Measurements from ENCODE around the gene PPP2R5D.
"Not testable (repeated sequence)": the region's sequence is repeated elsewhere in the genome, so short reads cannot be mapped to it uniquely, and the experiment has no call there.

PPP2R5D gene

GRCh38 chr6:42996513-42996912, 12.1 kb downstream of the PPP2R5D start:
- Histone ChIP-seq H3K9me3 (ENCODE audit: control insufficient read depth, low read length) (no peaks in the 10 kb centered on the region), H3K27ac (ENCODE audit: low read depth, low read length, severe bottlenecking) (no peak overlapping the region), H3K36me3 (ENCODE audit: control insufficient read depth, insufficient read depth, low read length) (peaks cover 23% of the 10 kb centered on the region), H3K4me3 (ENCODE audit: extremely low read depth, insufficient read depth, low read length, poor library complexity, severe bottlenecking) (no peak overlapping the region), H3K4me1 (ENCODE audit: control insufficient read depth, insufficient read depth, low read length, poor library complexity, severe bottlenecking) (no peaks in the 10 kb centered on the region)

GRCh38 chr6:42998205-42998604, 13.8 kb downstream of the PPP2R5D start:
- H3K4me3 ChIP-seq (ENCODE audit: extremely low read depth, insufficient read depth, low read length, poor library complexity, severe bottlenecking); H3K27ac ChIP-seq (ENCODE audit: low read depth, low read length, severe bottlenecking); H3K9me3 ChIP-seq (ENCODE audit: control insufficient read depth, low read length); H3K4me1 ChIP-seq (ENCODE audit: control insufficient read depth, insufficient read depth, low read length, poor library complexity, severe bottlenecking): not testable (repeated sequence)
- 92 to 95% methylated on average over 7 to 8 of the region's 9 CpGs for WGBS, 2 experiments (ENCODE audit: insufficient coverage in 2 of 2)
- H3K36me3 ChIP-seq (ENCODE audit: control insufficient read depth, insufficient read depth, low read length), result peaks cover 11% of the 10 kb centered on the region

GRCh38 chr6:43001843-43002242, 17.5 kb downstream of the PPP2R5D start:
- Histone ChIP-seq H3K9me3 (ENCODE audit: control insufficient read depth, low read length) (no peaks in the 10 kb centered on the region), H3K36me3 (ENCODE audit: control insufficient read depth, insufficient read depth, low read length) (peaks cover 33% of the 10 kb centered on the region), H3K27ac (ENCODE audit: low read depth, low read length, severe bottlenecking) (no peak overlapping the region), H3K4me3 (ENCODE audit: extremely low read depth, insufficient read depth, low read length, poor library complexity, severe bottlenecking) (no peak overlapping the region), H3K4me1 (ENCODE audit: control insufficient read depth, insufficient read depth, low read length, poor library complexity, severe bottlenecking) (no peaks in the 10 kb centered on the region)
- WGBS, 2 experiments (ENCODE audit: insufficient coverage in 2 of 2), result 97 to 99% methylated on average over 5 to 8 of the region's 8 CpGs

GRCh38 chr6:43005844-43006243, 21.5 kb downstream of the PPP2R5D start:
- Histone ChIP-seq H3K4me1 (ENCODE audit: control insufficient read depth, insufficient read depth, low read length, poor library complexity, severe bottlenecking) (no peaks in the 10 kb centered on the region), H3K27ac (ENCODE audit: low read depth, low read length, severe bottlenecking) (no peak overlapping the region), H3K9me3 (ENCODE audit: control insufficient read depth, low read length) (no peaks in the 10 kb centered on the region), H3K36me3 (ENCODE audit: control insufficient read depth, insufficient read depth, low read length) (peaks cover 60% of the 10 kb centered on the region), H3K4me3 (ENCODE audit: extremely low read depth, insufficient read depth, low read length, poor library complexity, severe bottlenecking) (no peak overlapping the region)
- 86 to 100% methylated on average over 3 to 5 of the region's 5 CpGs for WGBS, 2 experiments (ENCODE audit: insufficient coverage in 2 of 2)

- H3K27ac ChIP-seq (ENCODE audit: low read depth, low read length, severe bottlenecking), result no peak overlapping the region
- peaks cover 64% of the 10 kb centered on the region for H3K36me3 ChIP-seq (ENCODE audit: control insufficient read depth, insufficient read depth, low read length)
- H3K4me1 ChIP-seq (ENCODE audit: control insufficient read depth, insufficient read depth, low read length, poor library complexity, severe bottlenecking), result no peaks in the 10 kb centered on the region
- 95 to 98% methylated on average over 10 of the region's 11 CpGs for WGBS, 2 experiments (ENCODE audit: insufficient coverage in 2 of 2)
- H3K9me3 ChIP-seq (ENCODE audit: control insufficient read depth, low read length), result no peaks in the 10 kb centered on the region
- H3K4me3 ChIP-seq (ENCODE audit: extremely low read depth, insufficient read depth, low read length, poor library complexity, severe bottlenecking), result no peak overlapping the region
These were observed 21.9 kb downstream of the PPP2R5D start for GRCh38 chr6:43006251-43006650.

- WGBS, 2 experiments (ENCODE audit: insufficient coverage in 2 of 2), result 94 to 96% methylated on average over 9 of the region's 9 CpGs
- Histone ChIP-seq H3K4me1 (ENCODE audit: control insufficient read depth, insufficient read depth, low read length, poor library complexity, severe bottlenecking) (peaks cover under 1% of the 10 kb centered on the region), H3K36me3 (ENCODE audit: control insufficient read depth, insufficient read depth, low read length) (peaks cover 73% of the 10 kb centered on the region), H3K27ac (ENCODE audit: low read depth, low read length, severe bottlenecking) (no peak overlapping the region), H3K4me3 (ENCODE audit: extremely low read depth, insufficient read depth, low read length, poor library complexity, severe bottlenecking) (no peak overlapping the region), H3K9me3 (ENCODE audit: control insufficient read depth, low read length) (no peaks in the 10 kb centered on the region)
These were observed 22.8 kb downstream of the PPP2R5D start for GRCh38 chr6:43007126-43007525.

GRCh38 chr6:43009124-43009523, 24.8 kb downstream of the PPP2R5D start:
- peaks cover 9% of the 10 kb centered on the region for H3K4me1 ChIP-seq (ENCODE audit: control insufficient read depth, insufficient read depth, low read length, poor library complexity, severe bottlenecking)
- WGBS, 2 experiments (ENCODE audit: insufficient coverage in 2 of 2), result 40 to 94% methylated on average over 1 to 4 of the region's 6 CpGs
- no peak overlapping the region for H3K4me3 ChIP-seq (ENCODE audit: extremely low read depth, insufficient read depth, low read length, poor library complexity, severe bottlenecking)
- H3K27ac ChIP-seq (ENCODE audit: low read depth, low read length, severe bottlenecking), result no peak overlapping the region
- peaks cover 81% of the 10 kb centered on the region for H3K36me3 ChIP-seq (ENCODE audit: control insufficient read depth, insufficient read depth, low read length)
- H3K9me3 ChIP-seq (ENCODE audit: control insufficient read depth, low read length), result no peaks in the 10 kb centered on the region

GRCh38 chr6:43011207-43011606, 26.8 kb downstream of the PPP2R5D start:
- Histone ChIP-seq H3K36me3 (ENCODE audit: control insufficient read depth, insufficient read depth, low read length) (peaks cover 71% of the 10 kb centered on the region), H3K9me3 (ENCODE audit: control insufficient read depth, low read length) (no peaks in the 10 kb centered on the region), H3K4me3 (ENCODE audit: extremely low read depth, insufficient read depth, low read length, poor library complexity, severe bottlenecking) (no peak overlapping the region), H3K27ac (ENCODE audit: low read depth, low read length, severe bottlenecking) (peak overlapping the region; percentile 29), H3K4me1 (ENCODE audit: control insufficient read depth, insufficient read depth, low read length, poor library complexity, severe bottlenecking) (peaks cover 9% of the 10 kb centered on the region)
- 60 to 95% methylated on average over 1 to 5 of the region's 6 CpGs for WGBS, 2 experiments (ENCODE audit: insufficient coverage in 2 of 2)

GRCh38 chr6:43012364-43012763, 28.0 kb downstream of the PPP2R5D start:
- no peaks in the 10 kb centered on the region for H3K9me3 ChIP-seq (ENCODE audit: control insufficient read depth, low read length)
- no peak overlapping the region for H3K27ac ChIP-seq (ENCODE audit: low read depth, low read length, severe bottlenecking)
- peaks cover 16% of the 10 kb centered on the region for H3K4me1 ChIP-seq (ENCODE audit: control insufficient read depth, insufficient read depth, low read length, poor library complexity, severe bottlenecking)
- peaks cover 71% of the 10 kb centered on the region for H3K36me3 ChIP-seq (ENCODE audit: control insufficient read depth, insufficient read depth, low read length)
- peak overlapping the region; percentile 85 for H3K4me3 ChIP-seq (ENCODE audit: extremely low read depth, insufficient read depth, low read length, poor library complexity, severe bottlenecking)
- 90 to 95% methylated on average over 6 of the region's 6 CpGs for WGBS, 2 experiments (ENCODE audit: insufficient coverage in 2 of 2)

- peak overlapping the region; percentile 85 for H3K4me3 ChIP-seq (ENCODE audit: extremely low read depth, insufficient read depth, low read length, poor library complexity, severe bottlenecking)
- H3K4me1 ChIP-seq (ENCODE audit: control insufficient read depth, insufficient read depth, low read length, poor library complexity, severe bottlenecking), result peaks cover 16% of the 10 kb centered on the region
- WGBS, 2 experiments (ENCODE audit: insufficient coverage in 2 of 2), result 3 to 19% methylated on average over 11 to 16 of the region's 25 CpGs
- no peaks in the 10 kb centered on the region for H3K9me3 ChIP-seq (ENCODE audit: control insufficient read depth, low read length)
- peaks cover 71% of the 10 kb centered on the region for H3K36me3 ChIP-seq (ENCODE audit: control insufficient read depth, insufficient read depth, low read length)
- H3K27ac ChIP-seq (ENCODE audit: low read depth, low read length, severe bottlenecking), result no peak overlapping the region
These were observed 28.9 kb downstream of the PPP2R5D start for GRCh38 chr6:43013097-43013842.

GRCh38 chr6:43013843-43014433, 29.6 kb downstream of the PPP2R5D start, which contains the start of the genes KLHDC3 and MEA1:
TSS of gene KLHDC3 (plus strand) at chr6:43014249. CDS start at chr6:43017193, 2,944 bp downstream.
TSS of gene MEA1 (minus strand) at chr6:43013946. CDS start at chr6:43013813, 133 bp downstream.
- peak within 1 kb of the TSS; percentile 80 for H3K27ac ChIP-seq (ENCODE audit: low read depth, low read length, severe bottlenecking)

More at GRCh38 chr6:43013843-43014433, 29.6 kb downstream of the PPP2R5D start, which contains the start of the genes KLHDC3 and MEA1:
- H3K36me3 ChIP-seq (ENCODE audit: control insufficient read depth, insufficient read depth, low read length), result peaks cover 71% of the 10 kb centered on the region
- 0% methylated on average over 38 to 49 of the region's 51 CpGs for WGBS, 2 experiments (ENCODE audit: insufficient coverage in 2 of 2)
- H3K4me3 ChIP-seq (ENCODE audit: extremely low read depth, insufficient read depth, low read length, poor library complexity, severe bottlenecking), result peak within 1 kb of the TSS; percentile 85
- peaks cover 16% of the 10 kb centered on the region for H3K4me1 ChIP-seq (ENCODE audit: control insufficient read depth, insufficient read depth, low read length, poor library complexity, severe bottlenecking)
- H3K9me3 ChIP-seq (ENCODE audit: control insufficient read depth, low read length), result no peaks in the 10 kb centered on the region

All from mesodermal cell (in vitro differentiated cells).